Globus pallidus (tissue), 1 donor: Measurements from ENCODE around the gene GRK4.
"Not testable (repeated sequence)": the region's sequence is repeated elsewhere in the genome, so short reads cannot be mapped to it uniquely, and the experiment has no call there.

Source experiments
- DNase-seq: peaks from one replicate; pipeline ENCODE4 v3.0.0-alpha.2; 2015; ENCODE audit warnings: low spot score

The GRK4 gene

GRCh38 chr4:2930758-2931511, 32.4 kb upstream of the GRK4 start:
- DNase-seq: peak; percentile 57

GRCh38 chr4:2931512-2932301, 31.7 kb upstream of the GRK4 start:
- DNase-seq: no peak

DNA sequence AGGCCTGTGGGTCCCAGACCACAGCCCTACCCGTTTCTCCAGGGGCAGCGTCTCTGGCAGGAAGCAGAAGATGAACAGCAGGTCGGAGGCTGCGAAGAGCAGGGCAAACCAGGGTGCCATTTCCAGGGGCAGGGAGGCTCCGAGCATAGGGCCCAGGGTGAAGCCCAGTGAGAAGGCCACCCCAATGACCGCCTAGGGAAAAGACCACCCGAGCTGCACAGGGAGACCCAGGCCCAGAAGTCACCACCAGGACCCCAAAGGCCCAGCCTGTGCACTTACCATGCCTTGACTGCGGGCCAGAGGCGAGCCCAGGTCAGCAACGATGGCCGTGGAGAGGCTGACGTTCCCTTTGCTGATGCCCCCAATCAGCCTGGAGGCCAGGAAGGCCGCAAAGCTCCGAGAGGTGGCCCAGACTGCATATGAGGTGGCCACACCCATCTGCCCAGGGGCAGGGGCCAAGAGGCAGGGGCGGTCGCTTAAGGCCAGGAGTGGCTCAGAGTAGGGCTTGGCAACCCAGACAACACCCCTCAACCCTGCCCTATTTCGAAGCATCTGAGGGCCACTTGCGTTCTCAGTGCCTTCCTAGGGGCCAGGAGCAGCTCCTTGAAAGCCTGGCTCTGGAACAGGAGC, 30.9 kb upstream of the GRK4 start:
- DNase-seq: no peak

- no peak for DNase-seq
These were observed 30.3 kb upstream of the GRK4 start for GRCh38 chr4:2932951-2933565.

GRCh38 chr4:2933566-2934076, 29.8 kb upstream of the GRK4 start:
- no peak for DNase-seq

DNA sequence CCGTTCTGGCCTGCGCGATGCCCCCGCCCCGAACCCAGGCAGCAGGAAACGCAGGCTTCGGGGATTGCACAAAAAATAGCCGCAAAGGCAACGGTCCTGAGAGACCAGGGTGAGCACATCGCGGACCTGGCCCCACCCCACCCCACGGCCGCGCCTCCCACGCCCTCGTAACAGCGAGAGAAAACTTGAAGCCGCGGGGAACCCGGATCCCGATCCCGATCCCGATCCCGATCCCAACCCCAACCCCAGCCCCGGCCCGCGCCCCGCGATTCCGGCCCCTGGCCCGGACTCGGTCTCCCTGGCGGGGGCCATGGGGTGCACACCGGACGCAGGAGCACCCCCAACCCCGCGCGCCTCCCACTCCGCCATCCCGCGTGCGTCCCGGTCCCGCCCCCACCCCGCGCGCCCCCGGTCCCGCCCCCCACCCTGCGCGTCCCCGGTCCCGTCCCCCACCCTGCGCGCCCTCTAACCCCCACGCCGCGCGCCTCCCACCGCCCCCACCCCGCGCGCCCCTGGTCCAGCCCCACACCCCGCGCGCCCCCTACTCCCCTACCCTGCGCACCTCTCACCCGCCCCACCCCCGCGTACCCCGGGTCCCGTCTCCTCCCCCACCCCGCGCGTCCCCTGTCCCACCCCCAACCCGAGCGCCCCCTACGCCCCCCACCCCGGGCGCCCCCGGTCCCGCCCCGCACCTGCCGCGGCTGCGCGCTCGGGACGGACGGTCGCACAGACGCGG, 29.1 kb upstream of the GRK4 start:
- DNase-seq: no peak

GRCh38 chr4:2934813-2935761, 28.3 kb upstream of the GRK4 start:
- DNase-seq: peak; percentile 84

GRCh38 chr4:2935762-2936743, 27.3 kb upstream of the GRK4 start:
- DNase-seq: no peak

DNA sequence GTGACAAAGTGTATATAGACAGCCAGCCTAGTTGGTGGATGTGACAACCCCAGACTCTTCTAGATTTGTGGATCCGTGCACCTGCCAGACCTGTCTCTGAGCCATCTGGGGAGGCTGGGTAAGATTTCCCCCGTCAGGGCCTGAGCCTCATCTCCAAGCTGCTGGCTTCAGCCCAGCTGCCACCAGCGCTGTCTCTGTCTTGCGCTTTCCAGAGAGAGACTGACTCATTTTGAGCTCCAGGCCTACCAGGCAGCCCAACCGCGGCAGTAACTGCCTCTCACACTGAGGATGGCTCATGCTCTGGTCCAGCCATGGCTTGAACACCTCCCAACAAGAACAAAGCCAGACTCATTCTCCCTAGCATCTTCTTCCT, 26.6 kb upstream of the GRK4 start:
- no peak for DNase-seq

GRCh38 chr4:2937146-2937857, 26.1 kb upstream of the GRK4 start:
- DNase-seq: no peak

DNA sequence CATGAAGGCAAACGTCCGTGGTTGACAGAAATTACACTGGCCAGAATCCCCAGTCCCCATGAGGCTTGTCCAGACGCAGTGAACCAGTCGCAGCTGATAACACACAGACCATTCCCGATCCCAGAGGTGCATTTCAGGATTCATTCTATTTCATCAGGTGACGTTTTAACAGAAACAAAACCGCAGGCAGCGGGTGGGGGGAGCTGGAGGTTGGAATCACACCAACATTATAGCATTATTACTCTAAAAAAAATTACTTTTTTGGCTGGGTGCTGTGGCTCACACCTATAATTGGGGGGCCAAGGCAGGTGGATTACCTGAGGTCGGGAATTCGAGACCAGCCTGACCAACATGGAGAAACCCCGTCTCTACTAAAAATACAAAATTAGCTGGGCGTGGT, 25.4 kb upstream of the GRK4 start:
- no peak for DNase-seq

GRCh38 chr4:2938411-2938810, 25.0 kb upstream of the GRK4 start:
- not testable (repeated sequence) for DNase-seq

DNA sequence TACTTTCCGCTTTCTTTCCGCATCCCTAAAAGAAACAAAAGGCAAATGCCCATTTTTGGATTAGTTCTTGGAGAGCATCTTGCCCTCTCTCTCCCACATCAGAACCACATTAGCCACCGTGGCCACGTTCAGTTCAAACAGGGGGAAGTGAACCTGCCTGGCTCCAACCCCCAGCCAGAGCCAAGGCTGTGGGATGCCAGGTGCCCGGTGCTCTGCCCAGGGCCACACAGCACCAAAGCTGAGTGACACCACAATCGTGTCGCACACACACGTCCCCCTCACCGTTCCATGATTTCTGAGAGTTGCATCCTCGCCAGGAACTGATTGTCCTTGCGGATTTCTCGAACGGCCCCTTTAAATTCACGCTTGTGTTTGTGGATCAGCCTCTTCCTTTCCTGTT, 24.5 kb upstream of the GRK4 start:
- no peak for DNase-seq

DNA sequence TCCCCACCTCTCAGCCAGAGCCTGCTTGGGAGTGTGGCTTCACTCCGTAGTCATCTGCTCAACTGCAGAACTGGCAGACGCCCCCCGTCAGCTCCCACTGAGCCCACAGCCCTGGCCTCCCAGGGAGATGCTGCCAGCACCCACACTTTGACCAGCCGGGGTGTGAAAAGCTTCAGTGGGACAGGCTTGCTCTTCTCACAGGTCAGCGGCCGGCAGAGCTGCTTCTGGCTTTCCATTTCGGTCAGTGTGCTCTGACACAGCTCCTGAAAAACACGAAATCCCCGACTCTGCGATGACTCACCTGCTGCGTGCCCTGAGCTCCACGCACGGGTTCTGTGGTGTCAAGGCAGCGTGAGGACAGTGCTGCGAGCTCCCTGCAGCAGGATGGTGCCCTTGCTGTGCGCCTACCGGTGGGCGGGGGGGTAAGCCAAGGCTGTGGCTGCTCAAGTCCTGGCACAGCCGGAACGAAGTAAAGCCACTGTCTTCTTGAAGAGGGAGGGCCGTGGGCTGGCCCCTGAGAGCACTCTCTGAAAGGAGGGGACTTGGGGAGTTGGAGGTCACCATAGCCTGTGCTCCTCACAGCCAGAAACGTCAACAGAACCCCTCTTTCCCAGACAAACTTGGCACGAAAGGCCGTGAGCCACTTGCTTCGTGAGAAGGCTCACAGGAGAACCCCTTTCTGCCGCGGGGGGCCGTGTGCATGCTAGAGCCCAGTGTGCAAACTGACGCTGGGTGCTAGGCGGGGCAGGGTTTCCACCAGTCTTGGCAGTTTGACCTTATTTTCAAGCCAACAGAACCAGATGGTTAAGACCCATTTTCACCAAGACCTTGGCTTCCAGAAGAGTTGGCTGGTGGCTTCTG, 23.8 kb upstream of the GRK4 start:
- DNase-seq: no peak

- DNase-seq: no peak
These were observed 22.9 kb upstream of the GRK4 start for GRCh38 chr4:2940267-2941137.

DNA sequence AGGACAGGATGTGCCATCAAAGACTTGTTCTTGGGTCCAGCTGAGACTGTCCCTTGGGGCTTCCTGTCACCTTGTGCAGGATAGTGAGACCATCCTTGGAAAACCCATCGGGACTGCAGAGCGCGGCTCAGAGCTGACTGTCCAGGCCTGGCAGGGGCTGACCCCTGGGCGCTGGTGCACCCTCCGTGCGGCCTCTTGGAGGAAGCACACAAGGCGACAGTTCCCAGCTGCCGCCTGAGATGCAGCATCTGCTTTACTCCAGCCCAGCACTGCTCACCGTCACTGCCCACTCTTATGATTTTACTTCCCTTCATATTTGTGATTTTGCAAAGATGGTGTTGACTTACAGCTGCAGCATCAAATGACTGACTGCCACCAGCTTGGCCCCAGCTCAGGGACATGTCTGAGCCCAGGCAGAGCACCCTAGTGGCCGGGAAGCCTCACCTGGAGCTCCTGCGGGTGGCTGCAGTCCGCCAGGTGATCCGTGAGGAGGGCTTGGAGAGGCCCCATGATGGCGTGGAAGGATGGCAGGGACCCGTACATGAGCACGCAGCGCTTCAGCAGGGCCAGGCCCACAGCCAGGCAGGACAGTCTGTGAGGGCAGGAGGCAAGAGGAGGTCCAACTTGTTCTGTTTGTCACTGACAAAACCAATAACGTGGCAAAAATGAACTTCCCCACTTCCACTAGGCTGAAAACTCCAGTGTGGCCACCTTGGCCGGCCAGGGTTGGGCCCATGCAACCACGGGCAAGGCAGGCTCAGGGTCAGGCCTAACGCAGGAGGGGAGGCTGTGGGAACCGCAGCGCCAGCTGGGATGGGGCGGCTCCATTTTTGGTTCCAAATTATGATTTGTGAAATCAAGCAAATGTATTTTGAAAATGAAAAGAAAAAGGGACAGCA, 22.0 kb upstream of the GRK4 start:
- no peak for DNase-seq
